HepG2 (cell line): ENCODE results near the gene SIRT7. TPM values are rescaled to one million over a fixed set of nuclear protein-coding genes. Genes with fewer than 3 reads are reported as not detected.

Source experiments
- ATAC-seq: fragments of 200-7000 bp; cut with Tn5 transposase; 3 replicates; pipeline ENCODE4 v1.9.1; 2020; ENCODE audit warnings: mild to moderate bottlenecking, moderate library complexity
- BruUV-seq: library from RNA; stranded (reverse); fragments of 400-500 nt; replicated peaks from 2 replicates; lab custom pipeline; 2021; lab: Mats Ljungman, UMichigan
- CTCF ChIA-PET: fragments of 300-600 bp; formaldehyde crosslinking; extraction: SDS; loops from one replicate; lab custom pipeline; 2021; ENCODE audit warnings: low total read pairs, inconsistent platforms, low intra/inter-chr PET ratio; lab: Yijun Ruan, JAX
- POLR2A ChIA-PET: fragments of 350-600 bp; sonication (Branson Sonifier 250); formaldehyde crosslinking; loops from one replicate; lab custom pipeline; 2020; ENCODE audit warnings: antibody characterized with exemption, inconsistent platforms; lab: Yijun Ruan, JAX
- DNase-seq: peaks from one replicate; pipeline ENCODE4 v3.0.0-alpha.2; 2015; ENCODE audit warnings: low spot score
- FAIRE-seq: peaks from 3 replicates; lab custom pipeline; 2011; peaks lifted over from hg19 to GRCh38; lab: Jason Lieb, UNC
- H2AFZ ChIP-seq: one replicate; pipeline ENCODE4 v1.6.1; 2011; ENCODE audit warnings: low read length, inconsistent platforms
- H3K27ac ChIP-seq: fragments of 300-600 bp; 3 replicates; pipeline ENCODE4 v1.8.0; 2011; ENCODE audit warnings: mixed run types, mild to moderate bottlenecking, mixed read lengths, low read length, inconsistent platforms; ENCODE audit not compliant: insufficient read depth; ENCODE audit errors: extremely low read length
- H3K27me3 ChIP-seq, 2 experiments: fragments of 200-600 bp in 1 of 2; 2 replicates in 1 of 2; 3 replicates in 1 of 2; pipeline versions ENCODE4 v1.6.0 to v1.8.0; 2011; ENCODE audit warnings: low read length in 2 of 2, mild to moderate bottlenecking in 2 of 2, moderate library complexity in 2 of 2, inconsistent platforms in 1 of 2; ENCODE audit not compliant: insufficient read depth in 2 of 2, control insufficient read depth in 1 of 2
- H3K36me3 ChIP-seq, 2 experiments: fragments of 200-600 bp in 1 of 2; replicated peaks in 1 of 2; 2 replicates in 1 of 2; 3 replicates in 1 of 2; pipeline versions ENCODE4 v1.5.1 to v1.8.0; 2011; ENCODE audit warnings: low read length in 2 of 2, inconsistent platforms in 1 of 2; ENCODE audit not compliant: insufficient read depth in 2 of 2, control insufficient read depth in 1 of 2
- H3K4me1 ChIP-seq: 2 replicates; pipeline ENCODE4 v1.5.1; 2012; ENCODE audit warnings: low read length, inconsistent platforms; ENCODE audit not compliant: insufficient read depth
- H3K4me2 ChIP-seq: 2 replicates; pipeline ENCODE4 v1.6.0; 2011; ENCODE audit warnings: low read depth, low read length, inconsistent platforms
- H3K4me3 ChIP-seq, 3 experiments: fragments of 200-600 bp in 1 of 3; sonication (generic), shearing (Covaris generic) in 1 of 3; replicated peaks in 1 of 3; 2 replicates each; pipeline ENCODE4 v1.5.1; 2011 to 2016; ENCODE audit warnings: low read length in 3 of 3, inconsistent platforms in 2 of 3, low read depth in 2 of 3, mild to moderate bottlenecking in 2 of 3, control low read depth in 1 of 3, mixed read lengths in 1 of 3; ENCODE audit not compliant: insufficient read depth in 1 of 3
- H3K79me2 ChIP-seq: one replicate; pipeline ENCODE4 v1.6.1; 2011; ENCODE audit warnings: low read length, inconsistent platforms; ENCODE audit not compliant: insufficient read depth
- H3K9ac ChIP-seq: 2 replicates; pipeline ENCODE4 v1.6.0; 2011; ENCODE audit warnings: mild to moderate bottlenecking, low read depth, low read length, inconsistent platforms; ENCODE audit not compliant: insufficient read depth
- H3K9me3 ChIP-seq: 2 replicates; pipeline ENCODE4 v1.5.1; 2012; ENCODE audit warnings: mild to moderate bottlenecking, low read length
- H4K20me1 ChIP-seq: 2 replicates; pipeline ENCODE4 v1.6.0; 2011; ENCODE audit warnings: inconsistent platforms, mild to moderate bottlenecking, low read length, moderate library complexity; ENCODE audit not compliant: insufficient read depth
- AGO2 ChIP-seq: fragments of 200-400 bp; formaldehyde crosslinking; optimal IDR thresholded peaks from 2 replicates; pipeline ENCODE3; 2017; ENCODE audit warnings: mild to moderate bottlenecking, low read depth, low read length, moderate library complexity
- CHCHD3 ChIP-seq: sonication (generic); formaldehyde crosslinking; IDR thresholded peaks from 2 replicates; pipeline ENCODE4 v1.8.0; 2022; ENCODE audit warnings: mild to moderate bottlenecking, missing genetic modification reagents, moderate library complexity
- DMAP1 ChIP-seq: IDR thresholded peaks from 2 replicates; pipeline ENCODE4 v1.6.1; 2016
- ELF4 ChIP-seq: sonication (generic); formaldehyde crosslinking; IDR thresholded peaks from 2 replicates; pipeline ENCODE4 v1.5.0; 2020; ENCODE audit warnings: missing genetic modification reagents, mild to moderate bottlenecking, moderate library complexity, borderline replicate concordance
- FOXC1 ChIP-seq: sonication (generic); formaldehyde crosslinking; IDR thresholded peaks from 2 replicates; pipeline ENCODE4 v1.8.0; 2022; ENCODE audit warnings: mild to moderate bottlenecking, missing genetic modification reagents, borderline replicate concordance
- GABPB1 ChIP-seq: IDR thresholded peaks from 2 replicates; pipeline ENCODE4 v1.6.1; 2016; ENCODE audit warnings: mild to moderate bottlenecking, missing genetic modification reagents, moderate library complexity, missing compliant biosample characterization
- HDAC1 ChIP-seq: sonication (generic); formaldehyde crosslinking; IDR thresholded peaks from 2 replicates; pipeline ENCODE4 v1.5.1; 2020; ENCODE audit warnings: mild to moderate bottlenecking, missing genetic modification reagents
- HES4 ChIP-seq: sonication (generic); formaldehyde crosslinking; IDR thresholded peaks from 2 replicates; pipeline ENCODE4 v1.9.0; 2021; ENCODE audit warnings: mild to moderate bottlenecking, missing genetic modification reagents, borderline replicate concordance
- HNRNPK ChIP-seq: fragments of 200-400 bp; formaldehyde crosslinking; IDR thresholded peaks from 2 replicates; pipeline ENCODE4 v1.6.1; 2018; ENCODE audit warnings: low read length, low read depth, moderate library complexity, mild to moderate bottlenecking; ENCODE audit not compliant: poor library complexity, severe bottlenecking
- HNRNPL ChIP-seq: fragments of 200-400 bp; formaldehyde crosslinking; IDR thresholded peaks from 2 replicates; pipeline ENCODE4 v1.6.1; 2017; ENCODE audit warnings: mild to moderate bottlenecking, low read depth, low read length
- KDM6A ChIP-seq: IDR thresholded peaks from 2 replicates; pipeline ENCODE4 v1.6.1; 2016; ENCODE audit warnings: low read depth
- KLF9 ChIP-seq: IDR thresholded peaks from 2 replicates; pipeline ENCODE4 v1.6.1; 2016; ENCODE audit warnings: low read depth
- PHF5A ChIP-seq: IDR thresholded peaks from one replicate; pipeline ENCODE4 v1.6.1; 2018; ENCODE audit warnings: low read depth, missing genetic modification reagents; ENCODE audit not compliant: unreplicated experiment
- RBFOX2 ChIP-seq: fragments of 200-400 bp; formaldehyde crosslinking; IDR thresholded peaks from 2 replicates; pipeline ENCODE4 v1.6.1; 2017; ENCODE audit warnings: low read depth, mild to moderate bottlenecking, low read length
- THAP11 ChIP-seq: IDR thresholded peaks from 2 replicates; pipeline ENCODE4 v1.6.1; 2016; ENCODE audit warnings: missing biosample characterization, missing genetic modification reagents
- ZBTB1 ChIP-seq: sonication (generic); formaldehyde crosslinking; IDR thresholded peaks from 2 replicates; pipeline ENCODE4 v1.4.0; 2020; ENCODE audit warnings: missing genetic modification reagents, borderline replicate concordance
- WGBS: methylation state at CpG from one replicate; pipeline ENCODE4 v1.1.6; 2017; ENCODE audit warnings: low lambda C conversion rate; 5-methylcytosine and 5-hydroxymethylcytosine counted together
- in situ Hi-C: cut with HindIII; loops from 2 replicates; pipeline ENCODE4 v1.10.0; 2017; ENCODE audit warnings: low pct_unique_long_range_greater_than_20kb; ENCODE audit not compliant: extremely low pct_ligation_motif_present
- intact Hi-C: fragments of 100-400 bp; cut with micrococcal nuclease; formaldehyde crosslinking; loops from one replicate; pipeline ENCODE4 v1.10.0; 2022; ENCODE audit not compliant: unreplicated experiment
- polyA plus RNA-seq, 8 experiments: library from polyadenylated mRNA; depleted of rRNA in 3 of 8; stranded (reverse) in 7 of 8; unstranded in 1 of 8; fragments of >200 nt; fragmentation: Illumina TruSeq in 4 of 8; extraction: Trizol in 4 of 8; gene quantifications; 2 replicates each; pipeline versions ENCODE4 v1.2.1 to v1.2.3, GENCODE V29; 2011 to 2016; ENCODE audit warnings: low read depth in 4 of 8, missing spikeins in 1 of 8, mixed read lengths in 1 of 8; ENCODE audit not compliant: insufficient read depth in 1 of 8
- total RNA-seq, 5 experiments: library from RNA; depleted of rRNA; stranded (reverse); fragments of >200 nt; fragmentation: Illumina TruSeq; extraction: Trizol; gene quantifications; 2 replicates each; pipeline ENCODE4 v1.2.3, GENCODE V29; 2016; ENCODE audit warnings: low read depth in 1 of 5
- TF ChIP-seq, protein P1 (sequence below): sonication (generic); formaldehyde crosslinking; IDR thresholded peaks from 2 replicates; pipeline ENCODE4 v1.5.0; 2020; ENCODE audit warnings: missing genetic modification reagents
- TF ChIP-seq, protein P2 (sequence below): sonication (generic); formaldehyde crosslinking; IDR thresholded peaks from 2 replicates; pipeline ENCODE4 v1.5.1; 2020; ENCODE audit warnings: missing genetic modification reagents, mild to moderate bottlenecking, borderline replicate concordance
- TF ChIP-seq, protein P3 (sequence below): sonication (generic); formaldehyde crosslinking; IDR thresholded peaks from 2 replicates; pipeline ENCODE4 v1.4.0; 2020; ENCODE audit warnings: missing genetic modification reagents

Gene SIRT7
- total and polyA plus RNA-seq, 2 of the 13 experiments (the other 11 are each of a cell fraction or from before 2014, with no cell fraction given), result 8.3 to 24.8 TPM

DNA sequence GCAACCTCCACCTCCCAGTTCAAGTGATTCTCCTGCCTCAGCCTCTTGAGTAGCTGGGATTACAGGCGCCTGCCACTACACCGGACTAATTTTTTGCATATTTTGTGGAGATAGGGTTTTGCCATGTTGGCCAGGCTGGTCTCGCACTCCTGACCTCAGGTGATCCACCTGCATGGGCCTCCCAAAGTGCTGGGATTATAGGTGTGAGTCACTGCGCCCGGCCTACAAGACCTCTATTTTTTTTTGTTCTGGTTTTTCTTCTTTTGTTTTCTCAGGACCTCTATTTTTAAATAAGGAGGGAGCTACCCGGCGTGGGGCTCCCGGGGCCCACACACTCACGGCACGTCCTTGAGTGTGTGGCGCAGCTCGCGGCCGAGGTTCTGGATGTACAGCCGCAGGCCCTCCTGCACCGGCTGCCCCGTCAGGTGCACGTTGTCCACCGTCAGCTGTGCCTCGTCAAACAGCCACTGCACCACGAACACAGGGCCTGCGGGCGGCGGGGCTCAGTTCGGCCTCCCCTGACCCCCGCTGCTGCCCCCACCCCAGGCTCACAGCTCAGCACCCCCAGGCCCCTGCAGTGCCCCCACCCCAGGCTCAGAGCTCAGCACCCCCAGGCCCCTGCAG lies 37.2 kb upstream of the SIRT7 start:
- H3K36me3 ChIP-seq, result peaks cover 33 to 57% of the 10 kb centered on the region in 2 experiments
- FAIRE-seq (no peak), DNase-seq (no peak), ATAC-seq (no peak)
- no peaks in the 10 kb centered on the region; a peak in 1 of 5 replicates for H3K27me3 ChIP-seq
- peaks cover 24% of the 10 kb centered on the region for H4K20me1 ChIP-seq
- no peak overlapping the region for H3K9ac ChIP-seq
- H3K27ac ChIP-seq, result no peak overlapping the region
- WGBS, result 97% methylated on average over 26 of the region's 26 CpGs
- no TSS peak for BruUV-seq
- in situ Hi-C loops (loop anchor here (5.0 kb wide), 2 partner anchors 42 to 67 kb away; partner anchors contain the start of genes CENPX and LRRC45), intact Hi-C loops (no loop called here)
- CTCF ChIA-PET, result interaction anchor here (1.4 kb wide), 1 partner anchor 66 kb away, joined by 4 read pairs; no protein-coding TSS in a partner anchor
- no peak overlapping the region for H2AFZ ChIP-seq
- H3K4me1 ChIP-seq, result peaks cover 67% of the 10 kb centered on the region
- H3K79me2 ChIP-seq, result peaks cover 36% of the 10 kb centered on the region
- POLR2A ChIA-PET, result interaction anchor here (1.0 to 9.7 kb wide), 17 partner anchors 10 to 102 kb away, joined by 3 to 136 read pairs (median 7); partner anchors contain the start of genes CENPX, DCXR, LRRC45 and MAFG
- H3K4me2 ChIP-seq, result no peak overlapping the region
- no peak overlapping the region for H3K4me3 ChIP-seq
- H3K9me3 ChIP-seq, result no peaks in the 10 kb centered on the region
- TF ChIP-seq, protein P1, sequence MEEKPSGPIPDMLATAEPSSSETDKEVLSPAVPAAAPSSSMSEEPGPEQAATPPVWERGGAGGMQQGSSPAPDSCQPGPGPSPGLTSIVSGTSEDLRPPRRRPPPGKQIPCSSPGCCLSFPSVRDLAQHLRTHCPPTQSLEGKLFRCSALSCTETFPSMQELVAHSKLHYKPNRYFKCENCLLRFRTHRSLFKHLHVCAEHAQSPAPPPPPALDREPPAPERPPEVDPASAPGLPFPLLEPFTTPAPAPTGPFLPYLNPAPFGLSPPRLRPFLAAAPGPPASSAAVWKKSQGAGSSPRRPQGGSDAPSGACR (CRISPR knock-in tag), result no peak
- TF ChIP-seq AGO2, result peak; percentile 96
- TF ChIP-seq DMAP1, result no peak
- no peak for TF ChIP-seq PHF5A
- TF ChIP-seq, protein P2, sequence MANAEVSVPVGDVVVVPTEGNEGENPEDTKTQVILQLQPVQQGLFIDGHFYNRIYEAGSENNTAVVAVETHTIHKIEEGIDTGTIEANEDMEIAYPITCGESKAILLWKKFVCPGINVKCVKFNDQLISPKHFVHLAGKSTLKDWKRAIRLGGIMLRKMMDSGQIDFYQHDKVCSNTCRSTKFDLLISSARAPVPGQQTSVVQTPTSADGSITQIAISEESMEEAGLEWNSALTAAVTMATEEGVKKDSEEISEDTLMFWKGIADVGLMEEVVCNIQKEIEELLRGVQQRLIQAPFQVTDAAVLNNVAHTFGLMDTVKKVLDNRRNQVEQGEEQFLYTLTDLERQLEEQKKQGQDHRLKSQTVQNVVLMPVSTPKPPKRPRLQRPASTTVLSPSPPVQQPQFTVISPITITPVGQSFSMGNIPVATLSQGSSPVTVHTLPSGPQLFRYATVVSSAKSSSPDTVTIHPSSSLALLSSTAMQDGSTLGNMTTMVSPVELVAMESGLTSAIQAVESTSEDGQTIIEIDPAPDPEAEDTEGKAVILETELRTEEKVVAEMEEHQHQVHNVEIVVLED, result no peak
- no peak for TF ChIP-seq KDM6A (CRISPR knock-in tag)
- no peak for TF ChIP-seq HDAC1
- peak; percentile 12; the same call in 1 of the 2 replicates for TF ChIP-seq GABPB1
- 0 out of 2 replicates have a peak, but pooled peaks have one; percentile 39 for TF ChIP-seq HNRNPL
- TF ChIP-seq FOXC1, result no peak
- TF ChIP-seq ZBTB1, result no peak
- TF ChIP-seq KLF9, result no peak
- TF ChIP-seq CHCHD3, result no peak
- TF ChIP-seq, protein P3, sequence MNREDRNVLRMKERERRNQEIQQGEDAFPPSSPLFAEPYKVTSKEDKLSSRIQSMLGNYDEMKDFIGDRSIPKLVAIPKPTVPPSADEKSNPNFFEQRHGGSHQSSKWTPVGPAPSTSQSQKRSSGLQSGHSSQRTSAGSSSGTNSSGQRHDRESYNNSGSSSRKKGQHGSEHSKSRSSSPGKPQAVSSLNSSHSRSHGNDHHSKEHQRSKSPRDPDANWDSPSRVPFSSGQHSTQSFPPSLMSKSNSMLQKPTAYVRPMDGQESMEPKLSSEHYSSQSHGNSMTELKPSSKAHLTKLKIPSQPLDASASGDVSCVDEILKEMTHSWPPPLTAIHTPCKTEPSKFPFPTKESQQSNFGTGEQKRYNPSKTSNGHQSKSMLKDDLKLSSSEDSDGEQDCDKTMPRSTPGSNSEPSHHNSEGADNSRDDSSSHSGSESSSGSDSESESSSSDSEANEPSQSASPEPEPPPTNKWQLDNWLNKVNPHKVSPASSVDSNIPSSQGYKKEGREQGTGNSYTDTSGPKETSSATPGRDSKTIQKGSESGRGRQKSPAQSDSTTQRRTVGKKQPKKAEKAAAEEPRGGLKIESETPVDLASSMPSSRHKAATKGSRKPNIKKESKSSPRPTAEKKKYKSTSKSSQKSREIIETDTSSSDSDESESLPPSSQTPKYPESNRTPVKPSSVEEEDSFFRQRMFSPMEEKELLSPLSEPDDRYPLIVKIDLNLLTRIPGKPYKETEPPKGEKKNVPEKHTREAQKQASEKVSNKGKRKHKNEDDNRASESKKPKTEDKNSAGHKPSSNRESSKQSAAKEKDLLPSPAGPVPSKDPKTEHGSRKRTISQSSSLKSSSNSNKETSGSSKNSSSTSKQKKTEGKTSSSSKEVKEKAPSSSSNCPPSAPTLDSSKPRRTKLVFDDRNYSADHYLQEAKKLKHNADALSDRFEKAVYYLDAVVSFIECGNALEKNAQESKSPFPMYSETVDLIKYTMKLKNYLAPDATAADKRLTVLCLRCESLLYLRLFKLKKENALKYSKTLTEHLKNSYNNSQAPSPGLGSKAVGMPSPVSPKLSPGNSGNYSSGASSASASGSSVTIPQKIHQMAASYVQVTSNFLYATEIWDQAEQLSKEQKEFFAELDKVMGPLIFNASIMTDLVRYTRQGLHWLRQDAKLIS (CRISPR knock-in tag), result 0 out of 2 replicates have a peak, but pooled peaks have one; percentile 35
- no peak for TF ChIP-seq ELF4 (CRISPR knock-in tag)
- TF ChIP-seq HNRNPK, result peak; percentile 18
- TF ChIP-seq HES4, result no peak
- TF ChIP-seq RBFOX2, result peak; percentile 92
- no peak for TF ChIP-seq THAP11
